HG03066 (cell line): ENCODE measurements around the gene TSTD1.
"Not testable (repeated sequence)": the region's sequence is repeated elsewhere in the genome, so short reads cannot be mapped to it uniquely, and the experiment has no call there.

Experiments
- ATAC-seq: cut with Tn5 transposase; IDR thresholded peaks from one replicate; pipeline ENCODE4 v1.9.1; 2021; ENCODE audit warnings: low read depth; ENCODE audit not compliant: unreplicated experiment

The TSTD1 gene

DNA sequence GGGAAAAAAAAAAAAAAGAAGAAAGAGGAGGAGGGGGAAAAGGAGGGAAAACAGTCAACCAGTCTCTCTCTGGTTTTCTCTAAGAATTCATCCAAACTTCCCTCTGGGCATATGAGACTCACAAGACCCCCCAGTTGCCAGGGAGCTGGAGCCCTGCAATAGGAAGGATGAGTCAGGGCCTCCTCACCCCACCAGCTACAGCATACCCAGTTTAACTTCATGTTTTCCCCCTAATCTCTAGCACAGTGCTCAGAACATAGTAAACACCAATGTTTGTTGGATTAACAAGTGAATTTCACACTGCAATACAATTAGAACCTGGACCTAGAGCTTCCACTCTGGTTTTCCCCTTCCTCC lies 25.7 kb downstream of the TSTD1 start:
- ATAC-seq = no peak

DNA sequence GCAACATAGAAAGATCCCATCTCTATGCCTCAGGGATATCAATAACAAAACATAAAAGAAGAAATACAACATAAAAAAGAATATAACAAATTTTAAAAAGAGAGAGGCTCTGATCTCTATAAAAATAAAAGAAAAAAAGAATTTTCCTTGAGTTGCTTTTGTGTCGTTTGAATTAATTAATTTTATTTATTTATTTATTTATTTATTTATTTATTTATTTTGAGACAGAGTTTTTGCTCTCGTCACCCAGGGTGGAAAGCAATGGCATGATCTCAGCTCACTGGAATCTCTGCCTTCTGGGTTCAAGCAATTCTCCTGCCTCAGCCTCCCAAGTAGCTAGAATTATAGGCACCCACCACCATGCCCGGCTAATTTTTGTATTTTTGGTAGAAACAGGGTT lies 26.3 kb downstream of the TSTD1 start:
- ATAC-seq = no peak

DNA sequence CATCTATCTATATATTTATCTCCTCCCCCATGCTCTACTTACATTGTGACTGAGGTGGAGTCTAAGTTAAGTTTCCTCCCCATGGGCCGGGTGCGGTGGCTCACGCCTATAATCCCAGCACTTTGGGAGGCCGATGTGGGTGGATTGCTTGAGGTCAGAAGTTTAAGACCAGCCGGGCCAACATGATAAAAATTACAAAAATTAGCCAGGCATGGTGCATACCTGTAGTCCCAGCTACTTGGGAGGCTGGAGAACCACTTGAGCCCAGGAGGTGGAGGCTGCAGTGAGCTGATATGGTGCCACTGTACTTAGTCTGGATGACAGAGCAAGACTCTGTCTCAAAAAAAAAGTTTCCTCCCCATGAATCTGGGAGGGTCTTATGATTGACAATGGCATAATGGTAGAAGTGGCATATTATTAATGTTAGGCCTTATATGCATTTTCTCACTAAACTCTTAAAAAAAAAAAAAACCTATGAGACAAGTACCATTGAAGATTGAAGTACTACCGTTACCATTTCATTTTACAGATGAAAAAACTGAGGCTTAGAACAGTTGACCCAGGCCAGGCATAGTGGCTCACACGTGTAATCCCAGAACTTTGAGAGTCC lies 29.1 kb downstream of the TSTD1 start:
- ATAC-seq = no peak

DNA sequence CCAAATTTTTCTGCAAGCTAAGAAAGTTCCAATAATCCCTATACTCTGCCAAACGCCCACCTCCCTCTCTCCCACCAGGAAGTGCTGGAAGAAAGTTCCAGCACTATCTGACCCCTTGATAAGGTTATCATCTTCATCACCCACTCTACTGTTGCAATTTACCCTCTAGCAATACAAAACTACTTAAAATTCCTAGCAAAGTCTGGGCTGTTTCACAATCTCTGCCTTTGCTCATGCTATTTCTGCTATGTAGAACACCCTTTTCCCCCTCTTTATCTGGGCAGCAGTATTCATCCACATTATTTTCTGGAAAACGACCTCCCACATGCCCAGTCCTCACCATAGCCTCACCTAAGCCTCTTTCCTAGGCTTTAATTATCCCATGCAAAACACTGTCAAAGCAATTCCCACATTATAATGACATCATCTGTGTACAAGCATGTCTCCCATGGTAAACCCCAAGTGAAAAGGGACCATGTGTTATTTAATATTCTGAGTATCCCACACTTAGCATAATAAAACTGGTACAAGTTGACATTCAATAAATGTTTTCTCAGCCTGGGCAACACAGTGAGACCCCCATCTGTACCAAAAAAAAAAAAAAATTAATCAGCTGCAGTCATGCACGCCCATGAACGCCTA lies 29.8 kb downstream of the TSTD1 start:
- ATAC-seq = no peak

DNA sequence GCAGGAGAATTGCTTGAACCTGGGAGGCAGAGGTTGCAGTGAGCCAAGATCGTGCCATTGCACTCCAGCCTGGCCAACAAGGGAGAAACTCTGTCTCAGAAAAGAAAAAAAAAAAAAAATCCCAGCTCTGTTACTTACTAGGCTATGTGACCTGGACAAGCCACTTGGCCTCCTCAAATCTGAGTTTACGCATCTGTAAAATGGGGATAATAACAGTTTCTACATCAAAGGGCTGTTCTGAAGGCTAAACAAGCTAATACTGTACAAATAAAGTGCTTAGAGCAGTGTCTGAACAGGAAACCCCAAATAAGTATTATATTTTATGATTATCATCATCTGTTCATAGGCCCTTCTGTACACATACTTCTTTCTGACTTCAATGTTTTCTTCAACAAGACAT lies 31.4 kb downstream of the TSTD1 start:
- ATAC-seq = no peak

DNA sequence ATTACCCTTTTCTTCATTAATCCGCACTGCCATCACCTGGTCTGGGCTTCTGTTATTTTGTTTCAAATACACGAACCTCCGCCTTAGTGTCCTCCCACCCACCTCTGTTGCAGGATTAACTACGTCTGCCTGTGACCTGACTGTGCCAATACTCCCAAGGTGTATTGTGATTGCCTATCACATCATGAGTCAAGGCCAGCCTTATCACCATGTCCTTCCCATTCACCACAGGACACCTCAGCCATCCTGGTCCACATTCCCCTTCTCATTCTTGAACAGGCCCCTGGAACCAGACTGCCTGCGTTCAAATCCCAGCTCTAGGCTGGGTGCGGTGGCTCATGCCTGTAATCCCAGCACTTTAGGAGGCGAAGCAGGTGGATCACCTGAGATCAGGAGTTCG lies 32.2 kb downstream of the TSTD1 start:
- no peak for ATAC-seq

DNA sequence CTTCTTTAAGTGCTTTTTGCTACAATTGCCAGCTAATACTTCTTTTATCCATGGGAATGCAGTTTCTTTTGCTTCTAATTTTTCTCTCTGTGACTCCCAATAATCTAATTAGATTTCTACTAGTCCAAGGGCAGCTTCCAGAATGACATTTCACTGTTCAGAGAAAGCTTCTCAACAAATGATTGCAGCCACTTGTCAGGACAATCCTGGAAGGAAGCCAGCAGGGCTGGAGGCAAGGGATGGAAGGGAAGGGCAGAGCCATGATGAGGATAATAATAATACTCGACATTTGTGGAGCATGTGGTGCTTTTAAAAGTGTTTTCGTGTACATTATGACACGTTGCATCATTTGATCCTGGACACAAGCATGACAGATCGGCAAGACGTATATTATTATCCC lies 37.2 kb downstream of the TSTD1 start:
- no peak for ATAC-seq

DNA sequence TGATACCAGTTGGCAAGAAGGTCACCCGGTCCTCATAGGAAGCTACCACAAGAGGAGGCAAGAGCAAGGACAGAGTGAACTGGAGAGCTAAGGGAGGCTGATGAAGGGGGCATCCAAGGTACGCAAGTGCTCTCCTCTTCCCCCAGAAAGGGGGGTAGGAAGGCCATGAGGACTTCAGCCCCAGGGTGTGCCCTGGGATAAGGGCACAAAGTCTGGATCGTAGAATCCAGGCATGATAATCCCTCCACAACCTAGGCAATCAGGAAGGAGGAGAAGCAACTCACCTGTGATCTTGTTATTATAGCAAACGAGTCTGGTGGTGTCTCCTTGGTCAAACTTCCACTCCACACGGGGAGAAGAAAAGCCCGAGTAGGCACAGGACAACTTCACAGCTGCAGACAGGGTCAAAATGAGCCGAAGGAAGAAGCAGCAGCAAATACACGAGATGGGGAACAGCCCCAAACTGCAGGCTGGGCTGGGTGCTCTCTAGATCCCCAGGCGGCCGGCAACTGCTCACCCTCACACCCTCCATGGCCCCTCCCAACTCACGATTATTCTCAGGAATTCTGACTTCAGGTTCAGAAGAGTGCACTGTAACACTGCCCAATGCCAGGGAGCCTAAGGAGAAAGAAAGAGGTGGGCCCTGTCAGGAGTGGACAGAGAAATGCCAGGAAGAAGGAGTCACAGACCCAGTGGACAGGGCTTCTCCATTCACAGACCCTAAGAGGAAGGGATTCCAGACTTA lies 37.9 kb downstream of the TSTD1 start:
- no peak for ATAC-seq

DNA sequence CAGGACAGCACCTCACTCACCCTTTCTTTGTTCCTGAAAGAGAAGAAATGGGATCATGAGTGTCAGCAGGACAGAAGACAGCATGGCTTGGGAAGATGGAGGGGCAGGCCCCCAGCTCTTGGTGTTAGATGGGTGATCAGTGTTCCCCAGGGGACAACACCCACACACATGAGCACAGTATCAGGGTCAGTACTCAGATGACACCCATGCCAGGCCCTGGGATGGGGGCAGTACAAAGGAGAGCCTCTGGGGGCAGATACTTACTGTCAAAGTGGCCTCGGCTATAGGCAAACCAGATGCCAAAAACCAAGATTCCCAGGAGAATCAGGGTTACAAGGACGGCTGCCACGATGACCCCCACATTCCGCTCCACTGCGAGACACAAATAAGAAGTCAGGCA lies 39.4 kb downstream of the TSTD1 start:
- ATAC-seq = no peak

DNA sequence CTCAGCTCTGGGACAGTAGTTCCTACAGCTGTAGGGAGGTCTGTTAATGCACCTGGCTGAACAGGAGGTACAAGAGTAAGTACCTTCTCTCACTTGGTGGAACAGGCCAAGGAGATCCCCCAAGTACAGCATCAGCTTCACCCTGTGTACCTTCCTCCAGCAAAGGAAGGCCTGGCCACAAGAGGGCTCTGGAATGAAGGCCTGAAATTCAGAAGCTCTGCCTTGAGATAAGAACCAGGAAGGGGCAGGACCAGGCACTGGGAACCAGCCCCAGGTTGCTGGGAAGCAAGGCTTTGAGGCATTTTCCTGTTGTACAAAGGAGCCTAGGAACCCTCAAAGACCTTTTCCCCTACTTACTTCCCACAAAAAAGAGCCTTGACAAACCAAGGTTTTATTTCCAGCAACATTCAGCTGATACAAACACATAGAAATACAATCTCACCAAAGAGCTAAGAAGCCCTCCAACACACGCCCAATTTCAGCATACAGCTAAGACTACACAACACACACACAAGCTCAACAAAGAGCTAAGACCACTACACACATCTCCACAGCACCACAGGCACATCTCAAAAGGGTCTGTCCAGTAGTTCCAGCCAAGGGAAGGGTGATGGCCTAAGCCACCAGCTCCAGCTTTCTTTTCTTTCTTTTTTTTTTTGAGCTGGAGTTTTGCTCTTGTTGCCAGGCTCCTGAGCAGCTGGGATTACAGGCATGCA lies 41.3 kb downstream of the TSTD1 start:
- no peak for ATAC-seq

DNA sequence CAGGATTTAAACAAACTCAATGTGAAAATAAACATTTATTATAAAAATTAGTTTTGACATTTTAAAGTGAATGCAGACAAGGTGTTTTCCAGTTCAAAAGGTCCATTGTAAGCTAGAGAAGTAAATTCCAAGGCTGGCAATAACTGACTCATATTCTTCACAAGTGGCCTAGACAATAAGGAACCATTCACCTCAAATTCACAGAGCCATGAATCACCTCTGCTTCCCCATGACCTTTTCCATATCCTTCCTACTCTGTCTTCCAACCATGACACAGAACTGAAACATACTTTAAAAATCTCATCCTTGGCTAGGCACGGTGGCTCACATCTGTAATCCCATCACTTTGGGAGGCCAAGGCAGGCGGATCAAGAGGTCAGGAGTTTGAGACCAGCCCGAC lies 42.6 kb downstream of the TSTD1 start:
- no peak for ATAC-seq

DNA sequence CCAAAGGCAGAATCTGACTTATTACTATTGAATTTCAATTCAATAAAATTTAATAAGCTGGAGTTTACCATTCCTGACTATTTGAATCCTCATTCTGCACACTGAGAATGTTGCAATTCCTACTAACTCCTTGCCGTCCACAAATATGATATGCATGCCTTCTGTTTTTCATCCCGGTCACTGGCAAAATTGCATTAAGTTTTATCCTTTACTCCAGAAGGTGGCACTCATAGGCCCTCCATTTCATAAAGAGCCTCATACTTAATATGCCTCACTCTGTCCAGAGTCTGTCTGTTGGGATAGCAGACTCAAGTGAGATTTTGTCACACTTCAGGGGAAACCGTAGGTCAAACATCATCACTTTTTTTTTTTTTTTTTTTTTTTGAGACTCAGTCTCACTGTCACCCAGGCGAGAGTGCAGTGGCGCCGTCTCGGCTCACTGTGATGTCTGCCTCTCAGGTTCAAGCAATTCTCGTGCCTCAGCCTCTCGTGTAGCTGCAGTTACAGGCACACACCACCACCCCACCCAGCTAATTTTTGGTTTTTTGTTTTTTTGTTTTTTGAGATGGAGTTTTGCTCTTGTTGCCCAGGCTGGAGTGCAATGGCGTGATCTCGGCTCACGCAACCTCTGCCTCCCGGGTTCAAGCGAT lies 45.1 kb downstream of the TSTD1 start:
- ATAC-seq = no peak

DNA sequence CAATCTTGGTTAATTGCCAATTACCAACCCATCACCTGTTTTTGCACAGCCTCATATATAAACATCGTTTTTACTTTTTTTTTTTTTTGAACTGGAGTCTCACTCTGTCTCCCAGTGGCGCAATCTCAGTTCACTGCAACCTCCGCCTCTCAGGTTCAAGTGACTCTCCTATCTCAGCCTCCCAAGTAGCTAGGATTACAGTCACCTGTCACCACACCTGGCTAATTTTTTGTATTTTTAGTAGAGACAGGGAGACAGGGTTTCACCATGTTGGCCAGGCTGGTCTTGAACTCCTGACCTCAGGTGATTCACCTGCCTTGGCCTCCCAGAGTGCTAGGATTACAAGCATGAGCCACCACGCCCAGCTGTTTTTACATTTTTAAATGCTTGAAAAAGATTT lies 46.7 kb downstream of the TSTD1 start:
- ATAC-seq = not testable (repeated sequence)
